ENCODE results near the gene MSANTD2.

Gene MSANTD2

GRCh38 chr11:124737638-124738305 lies 62.4 kb downstream of the MSANTD2 start:
- DNase-seq (ENCODE audit: low spot score), result no peak

GRCh38 chr11:124736736-124737135 lies 63.5 kb downstream of the MSANTD2 start:
- DNase-seq (ENCODE audit: low spot score), result no peak

GRCh38 chr11:124732230-124732629 lies 68.0 kb downstream of the MSANTD2 start:
- no peak for DNase-seq (ENCODE audit: low spot score)

- DNase-seq (ENCODE audit: low spot score), result no peak
Observed at GRCh38 chr11:124729571-124729970, 70.6 kb downstream of the MSANTD2 start.

GRCh38 chr11:124728134-124728533 lies 72.1 kb downstream of the MSANTD2 start:
- no peak for DNase-seq (ENCODE audit: low spot score)

- no peak for DNase-seq (ENCODE audit: low spot score)
Observed at GRCh38 chr11:124727474-124727873, 72.7 kb downstream of the MSANTD2 start.

GRCh38 chr11:124725719-124726105 lies 74.5 kb downstream of the MSANTD2 start:
- DNase-seq (ENCODE audit: low spot score), result no peak

- DNase-seq (ENCODE audit: low spot score), result no peak
Observed at GRCh38 chr11:124724979-124725718, 75.1 kb downstream of the MSANTD2 start.

- DNase-seq (ENCODE audit: low spot score), result no peak
Observed at GRCh38 chr11:124722176-124722575, 78.0 kb downstream of the MSANTD2 start.

GRCh38 chr11:124719534-124719933 lies 80.7 kb downstream of the MSANTD2 start:
- no peak for DNase-seq (ENCODE audit: low spot score)

- no peak for DNase-seq (ENCODE audit: low spot score)
Observed at GRCh38 chr11:124718801-124719200, 81.4 kb downstream of the MSANTD2 start.

GRCh38 chr11:124717786-124718651 lies 82.2 kb downstream of the MSANTD2 start:
- peak; percentile 30 for DNase-seq (ENCODE audit: low spot score)

- no peak for DNase-seq (ENCODE audit: low spot score)
Observed at GRCh38 chr11:124717421-124717785, 82.8 kb downstream of the MSANTD2 start.

GRCh38 chr11:124716591-124716990 lies 83.6 kb downstream of the MSANTD2 start:
- DNase-seq (ENCODE audit: low spot score), result no peak
